ENCODE measurements around the gene TAF11L12. TPM values are rescaled to one million over a fixed set of nuclear protein-coding genes. Genes with fewer than 3 reads are reported as not detected.

TAF11L12 gene
- 0.11 TPM in 2 of 5 replicates, not detected in the others for total RNA-seq (2022; extraction: Qiagen RNA extraction)

GRCh38 chr5:17610092-17610491 lies at the start of gene TAF11L12:
TAF11L12 (plus strand) TSS chr5:17610392.

GRCh38 chr5:17585658-17586057 lies 24.5 kb upstream of the TAF11L12 start, which contains the start of gene TAF11L7:
TAF11L7 (minus strand) TSS chr5:17585758.

GRCh38 chr5:17590860-17591259 lies 19.3 kb upstream of the TAF11L12 start, which contains the start of gene TAF11L8:
TAF11L8 (minus strand) TSS chr5:17590960.

GRCh38 chr5:17594255-17594654 lies 15.9 kb upstream of the TAF11L12 start, which contains the start of gene TAF11L9:
TAF11L9 (minus strand) TSS chr5:17594394.

GRCh38 chr5:17597728-17598127 lies 12.5 kb upstream of the TAF11L12 start, which contains the start of gene TAF11L10:
TAF11L10 (minus strand) TSS chr5:17597828.

GRCh38 chr5:17603880-17604279 lies 6.3 kb upstream of the TAF11L12 start, which contains the start of gene TAF11L11:
TAF11L11 (plus strand) TSS chr5:17604183.

GRCh38 chr5:17631788-17632187 lies 21.6 kb downstream of the TAF11L12 start, which contains the start of gene TAF11L13:
TAF11L13 (plus strand) TSS chr5:17632088.

GRCh38 chr5:17634160-17634559 lies 24.0 kb downstream of the TAF11L12 start, which contains the start of gene TAF11L14:
TAF11L14 (plus strand) TSS chr5:17634460.

Other genes starting within 250 kb of the TAF11L12 start
- gene TAF11L2, start 112.2 kb upstream of the TAF11L12 start, total RNA-seq (2022; extraction: Qiagen RNA extraction), result not detected in 5 replicates
- not detected in 5 replicates for gene TAF11L3, start 92.0 kb upstream of the TAF11L12 start, total RNA-seq (2022; extraction: Qiagen RNA extraction)
- gene TAF11L4, start 88.6 kb upstream of the TAF11L12 start, total RNA-seq (2022; extraction: Qiagen RNA extraction), result not detected in 5 replicates
- gene TAF11L5, start 85.2 kb upstream of the TAF11L12 start, total RNA-seq (2022; extraction: Qiagen RNA extraction), result not detected in 5 replicates
- gene TAF11L6, start 81.7 kb upstream of the TAF11L12 start, total RNA-seq (2022; extraction: Qiagen RNA extraction), result not detected in 5 replicates
- not detected in 5 replicates for gene TAF11L7, start 24.6 kb upstream of the TAF11L12 start, total RNA-seq (2022; extraction: Qiagen RNA extraction)
- gene TAF11L8, start 19.4 kb upstream of the TAF11L12 start, total RNA-seq (2022; extraction: Qiagen RNA extraction), result not detected in 5 replicates
- gene TAF11L9, start 16.0 kb upstream of the TAF11L12 start, total RNA-seq (2022; extraction: Qiagen RNA extraction), result not detected in 5 replicates
- gene TAF11L10, start 12.6 kb upstream of the TAF11L12 start, total RNA-seq (2022; extraction: Qiagen RNA extraction), result not detected in 5 replicates
- gene TAF11L11, start 6.2 kb upstream of the TAF11L12 start, total RNA-seq (2022; extraction: Qiagen RNA extraction), result 0.13 to 0.36 TPM (median 0.21 TPM) in 5 replicates
- not detected in 5 replicates for gene TAF11L13, start 21.7 kb downstream of the TAF11L12 start, total RNA-seq (2022; extraction: Qiagen RNA extraction)
- not detected in 5 replicates for gene TAF11L14, start 24.1 kb downstream of the TAF11L12 start, total RNA-seq (2022; extraction: Qiagen RNA extraction)

Measured in A549 treated with CORT108297 at 1 μM for 4 hours (cell line).